PC-3 (cell line): Measurements from ENCODE around the gene CRB2.

Source experiments
- CTCF ChIP-seq: fragments of 300-600 bp; sonication (generic); conservative IDR thresholded peaks from 2 replicates; pipeline ENCODE4 v1.5.1; 2017; ENCODE audit warnings: antibody characterized with exemption, low read depth, mild to moderate bottlenecking, low read length
- EZH2 ChIP-seq: fragments of 300-600 bp; sonication (generic); IDR thresholded peaks from one replicate; pipeline ENCODE4 v1.6.1; 2017; ENCODE audit warnings: antibody characterized with exemption, mild to moderate bottlenecking, low read length; ENCODE audit not compliant: unreplicated experiment

GRCh38 chr9:123361086-123361730 is 5.2 kb downstream of the CRB2 start:
- TF ChIP-seq CTCF = no peak
- TF ChIP-seq EZH2 = no peak
